Lung (tissue), 12 donors: ENCODE measurements around the gene GIT1. TPM values are rescaled to one million over a fixed set of nuclear protein-coding genes. Genes with fewer than 3 reads are reported as not detected.

Experiments used
- ATAC-seq: fragments of 200-7000 bp; cut with Tn5 transposase; one replicate; pipeline ENCODE4 v1.9.1; 2020; ENCODE audit warnings: moderate number of reproducible peaks; ENCODE audit not compliant: insufficient read depth, low FRiP score
- DNase-seq, 3 donors: peaks; one replicate each; pipeline ENCODE4 v3.0.0-alpha.2; 2013 to 2017
- H3K27ac ChIP-seq, 2 donors: one replicate each; pipeline ENCODE4 v1.5.1; 2013; ENCODE audit warnings: mild to moderate bottlenecking in 2 of 2, moderate library complexity in 2 of 2, control low read depth in 1 of 2, inconsistent platforms in 1 of 2, low read depth in 1 of 2, low read length in 1 of 2
- H3K27me3 ChIP-seq, 3 donors: one replicate each; pipeline ENCODE4 v1.5.1; 2013; ENCODE audit warnings: low read length in 2 of 3; ENCODE audit not compliant: control insufficient read depth in 3 of 3, insufficient read depth in 3 of 3
- H3K36me3 ChIP-seq, 4 donors: one replicate each; pipeline ENCODE4 v1.5.1; 2013; ENCODE audit warnings: low read length in 4 of 4, mild to moderate bottlenecking in 1 of 4, moderate library complexity in 1 of 4; ENCODE audit not compliant: control insufficient read depth in 4 of 4, insufficient read depth in 4 of 4
- H3K4me1 ChIP-seq, 5 donors: one replicate each; pipeline ENCODE4 v1.5.1; 2013; ENCODE audit warnings: low read length in 5 of 5, mild to moderate bottlenecking in 2 of 5, moderate library complexity in 1 of 5; ENCODE audit not compliant: control insufficient read depth in 5 of 5, insufficient read depth in 5 of 5
- H3K4me3 ChIP-seq: one replicate; pipeline ENCODE4 v1.5.1; 2013; ENCODE audit warnings: mild to moderate bottlenecking, control low read depth, moderate library complexity
- H3K9ac ChIP-seq, 2 donors: one replicate each; pipeline ENCODE4 v1.5.1; 2013; ENCODE audit warnings: low read length in 2 of 2, control low read depth in 1 of 2; ENCODE audit not compliant: insufficient read depth in 1 of 2
- H3K9me3 ChIP-seq, 4 donors: one replicate each; pipeline ENCODE4 v1.5.1; 2013; ENCODE audit warnings: low read length in 3 of 4, mild to moderate bottlenecking in 1 of 4, moderate library complexity in 1 of 4; ENCODE audit not compliant: control insufficient read depth in 4 of 4, insufficient read depth in 3 of 4
- CTCF ChIP-seq: IDR thresholded peaks from 2 replicates; pipeline ENCODE4 v1.5.1; 2012; ENCODE audit warnings: mild to moderate bottlenecking; ENCODE audit errors: control extremely low read depth, extremely low read depth
- WGBS, 2 donors: extraction: QIAGEN DNeasy Blood & Tissue Kit; methylation state at CpG; one replicate each; pipeline ENCODE4 v1.1.7; 2013; 5-methylcytosine and 5-hydroxymethylcytosine counted together
- polyA plus RNA-seq, 2 donors: library from polyadenylated mRNA; stranded (reverse); fragments of 200-250 nt; gene quantifications; one replicate each; pipeline ENCODE4 v1.2.1, GENCODE V29; 2013
- total RNA-seq, 2 donors: library from RNA; depleted of rRNA in 1 of 2; stranded (reverse); fragments of >200 nt in 1 of 2; gene quantifications; one replicate each; pipeline ENCODE4 v1.2.1, GENCODE V29; 2014 to 2021
- donor health status: control.
- donor health status: control.
- donor health status: Bipolar disorder and iron deficiency.
- donor health status: healthy.
- donor health status: DM: yes; HTN: yes; CAD: no.

The GIT1 gene
- total and polyA plus RNA-seq, 4 donors: 29.8 to 49.9 (median 41.2) TPM

GRCh38 chr17:29575511-29576213, 13.8 kb downstream of the GIT1 start:
- no peak for TF ChIP-seq CTCF
- Histone ChIP-seq H3K36me3 (peaks cover 3 to 57% (median 28%) of the 10 kb centered on the region in 4 donors), H3K27ac (no peak overlapping the region), H3K27me3 (no peaks in the 10 kb centered on the region), H3K4me3 (no peak overlapping the region), H3K9ac (no peak overlapping the region), H3K9me3 (no peaks in the 10 kb centered on the region), H3K4me1 (peaks cover 0 to 17% (median 0%) of the 10 kb centered on the region in 5 donors)
- WGBS, 2 donors: 93% methylated on average over 28 of the region's 28 CpGs
- no peak for ATAC-seq
- no peak for DNase-seq

GRCh38 chr17:29574732-29575510, 14.5 kb downstream of the GIT1 start:
- Histone ChIP-seq H3K9ac (no peak overlapping the region), H3K27me3 (no peaks in the 10 kb centered on the region), H3K27ac (no peak overlapping the region), H3K36me3 (peaks cover 3 to 57% (median 27%) of the 10 kb centered on the region in 4 donors), H3K9me3 (no peaks in the 10 kb centered on the region), H3K4me3 (no peak overlapping the region), H3K4me1 (peaks cover 0 to 17% (median 0%) of the 10 kb centered on the region in 5 donors)
- 94 to 96% methylated on average over 17 of the region's 17 CpGs for WGBS, 2 donors
- no peak for TF ChIP-seq CTCF
- ATAC-seq: no peak
- DNase-seq: no peak

- peaks cover 3 to 57% (median 23%) of the 10 kb centered on the region in 4 donors for H3K36me3 ChIP-seq
- H3K27ac ChIP-seq: no peak overlapping the region
- H3K4me3 ChIP-seq: no peak overlapping the region
- H3K9me3 ChIP-seq: no peaks in the 10 kb centered on the region
- DNase-seq (no peak), ATAC-seq (no peak)
- no peak for TF ChIP-seq CTCF
- no peaks in the 10 kb centered on the region for H3K27me3 ChIP-seq
- peaks cover 0 to 24% (median 6%) of the 10 kb centered on the region in 5 donors for H3K4me1 ChIP-seq
- 92% methylated on average over 14 of the region's 14 CpGs for WGBS, 2 donors
- H3K9ac ChIP-seq: no peak overlapping the region
Observed at GRCh38 chr17:29573871-29574731, 15.3 kb downstream of the GIT1 start.
